GM12878 (cell line): ENCODE results near the gene CFAP61.

ENCODE experiments used
- FOXK2 ChIP-seq: fragments of 450-650 bp; IDR thresholded peaks from 2 replicates; pipeline ENCODE4 v1.6.1; 2017; ENCODE audit warnings: mild to moderate bottlenecking, moderate library complexity
- HDAC2 ChIP-seq: fragments of 200-600 bp; sonication (generic); IDR thresholded peaks from 2 replicates; pipeline ENCODE4 v1.6.1; 2017
- LARP7 ChIP-seq: fragments of 450-650 bp; IDR thresholded peaks from 2 replicates; pipeline ENCODE4 v1.6.1; 2017; ENCODE audit warnings: mild to moderate bottlenecking
- RB1 ChIP-seq: fragments of 450-650 bp; formaldehyde crosslinking; IDR thresholded peaks from 2 replicates; pipeline ENCODE4 v1.6.1; 2017; ENCODE audit warnings: mild to moderate bottlenecking, borderline replicate concordance
- SIN3A ChIP-seq: IDR thresholded peaks from 2 replicates; pipeline ENCODE4 v1.6.1; 2012; ENCODE audit warnings: low read depth, low read length, improper control_type of control experiment
- SMAD5 ChIP-seq: IDR thresholded peaks from 2 replicates; pipeline ENCODE4 v1.6.1; 2016; ENCODE audit warnings: antibody characterized with exemption, low read depth
- TF ChIP-seq, protein P1 (sequence below): fragments of 450-650 bp; IDR thresholded peaks from 2 replicates; pipeline ENCODE4 v1.6.1; 2016; ENCODE audit warnings: mild to moderate bottlenecking

- no peak for TF ChIP-seq FOXK2
- no peak for TF ChIP-seq RB1
- TF ChIP-seq, protein P1, sequence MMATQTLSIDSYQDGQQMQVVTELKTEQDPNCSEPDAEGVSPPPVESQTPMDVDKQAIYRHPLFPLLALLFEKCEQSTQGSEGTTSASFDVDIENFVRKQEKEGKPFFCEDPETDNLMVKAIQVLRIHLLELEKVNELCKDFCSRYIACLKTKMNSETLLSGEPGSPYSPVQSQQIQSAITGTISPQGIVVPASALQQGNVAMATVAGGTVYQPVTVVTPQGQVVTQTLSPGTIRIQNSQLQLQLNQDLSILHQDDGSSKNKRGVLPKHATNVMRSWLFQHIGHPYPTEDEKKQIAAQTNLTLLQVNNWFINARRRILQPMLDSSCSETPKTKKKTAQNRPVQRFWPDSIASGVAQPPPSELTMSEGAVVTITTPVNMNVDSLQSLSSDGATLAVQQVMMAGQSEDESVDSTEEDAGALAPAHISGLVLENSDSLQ = no peak
- no peak for TF ChIP-seq HDAC2
- no peak for TF ChIP-seq LARP7
- no peak for TF ChIP-seq SMAD5
- no peak for TF ChIP-seq SIN3A
Observed at GRCh38 chr20:20139403-20139802, 87.1 kb downstream of the CFAP61 start.
